ENCODE results near the gene GABBR2.

The GABBR2 gene

GRCh38 chr9:98281281-98281680 is 427.5 kb downstream of the GABBR2 start:
- Histone ChIP-seq H4K20me1 (ENCODE audit: insufficient read depth, low read length) (no peaks in the 10 kb centered on the region), H3K4me3 (ENCODE audit: low read length) (no peak overlapping the region), H2AFZ (ENCODE audit: low read length) (no peak overlapping the region), H3K27me3 (replicated peaks; ENCODE audit: insufficient read depth, low read length) (no peaks in the 10 kb centered on the region), H3K4me2 (ENCODE audit: low read depth, low read length) (no peak overlapping the region), H3K9ac (ENCODE audit: low read length) (no peak overlapping the region), H3K9me2 (replicated peaks; ENCODE audit: insufficient read depth, low read length) (no peaks in the 10 kb centered on the region), H3F3A (ENCODE audit: insufficient read depth, low read length) (no peaks in the 10 kb centered on the region), H3K79me2 (ENCODE audit: low read length) (no peaks in the 10 kb centered on the region), H3K36me3 (replicated peaks; ENCODE audit: insufficient read depth, low read length) (no peaks in the 10 kb centered on the region), H3K27ac (ENCODE audit: low read length) (no peak overlapping the region), H3K4me1 (ENCODE audit: low read length) (no peaks in the 10 kb centered on the region), H3K9me3 (replicated peaks; ENCODE audit: insufficient read depth, low read length) (no peaks in the 10 kb centered on the region)
- no peak for DNase-seq
- TF ChIP-seq EZH2phosphoT487 (IDR thresholded peaks at IDR 0.05; ENCODE audit: low read length) (no peak), EZH2 (optimal IDR thresholded peaks at IDR 0.05; ENCODE audit: low read depth, low read length) (no peak), CTCF (IDR thresholded peaks at IDR 0.05; ENCODE audit: low read length) (no peak)

- no peaks in the 10 kb centered on the region for H3K4me1 ChIP-seq (ENCODE audit: low read length)
- H3K36me3 ChIP-seq (replicated peaks; ENCODE audit: insufficient read depth, low read length): no peaks in the 10 kb centered on the region
- no peaks in the 10 kb centered on the region for H3K9me2 ChIP-seq (replicated peaks; ENCODE audit: insufficient read depth, low read length)
- H3K27ac ChIP-seq (ENCODE audit: low read length): no peak overlapping the region
- H3K4me2 ChIP-seq (ENCODE audit: low read depth, low read length): no peak overlapping the region
- no peak for TF ChIP-seq EZH2phosphoT487 (IDR thresholded peaks at IDR 0.05; ENCODE audit: low read length)
- no peak for TF ChIP-seq CTCF (IDR thresholded peaks at IDR 0.05; ENCODE audit: low read length)
- TF ChIP-seq EZH2 (optimal IDR thresholded peaks at IDR 0.05; ENCODE audit: low read depth, low read length): no peak
- no peaks in the 10 kb centered on the region for H3K27me3 ChIP-seq (replicated peaks; ENCODE audit: insufficient read depth, low read length)
- no peak overlapping the region for H3K4me3 ChIP-seq (ENCODE audit: low read length)
- H3K79me2 ChIP-seq (ENCODE audit: low read length): no peaks in the 10 kb centered on the region
- DNase-seq: no peak
- H2AFZ ChIP-seq (ENCODE audit: low read length): no peak overlapping the region
- H3F3A ChIP-seq (ENCODE audit: insufficient read depth, low read length): no peaks in the 10 kb centered on the region
- H3K9me3 ChIP-seq (replicated peaks; ENCODE audit: insufficient read depth, low read length): no peaks in the 10 kb centered on the region
- H3K9ac ChIP-seq (ENCODE audit: low read length): no peak overlapping the region
- no peaks in the 10 kb centered on the region for H4K20me1 ChIP-seq (ENCODE audit: insufficient read depth, low read length)
Observed at GRCh38 chr9:98280574-98280973, 428.2 kb downstream of the GABBR2 start.

GRCh38 chr9:98280162-98280561 is 428.6 kb downstream of the GABBR2 start:
- no peak for TF ChIP-seq EZH2 (optimal IDR thresholded peaks at IDR 0.05; ENCODE audit: low read depth, low read length)
- no peak for DNase-seq
- H3K36me3 ChIP-seq (replicated peaks; ENCODE audit: insufficient read depth, low read length): no peaks in the 10 kb centered on the region
- no peaks in the 10 kb centered on the region for H3F3A ChIP-seq (ENCODE audit: insufficient read depth, low read length)
- no peak overlapping the region for H3K27ac ChIP-seq (ENCODE audit: low read length)
- no peaks in the 10 kb centered on the region for H3K4me1 ChIP-seq (ENCODE audit: low read length)
- no peaks in the 10 kb centered on the region for H3K9me2 ChIP-seq (replicated peaks; ENCODE audit: insufficient read depth, low read length)
- H3K9me3 ChIP-seq (replicated peaks; ENCODE audit: insufficient read depth, low read length): no peaks in the 10 kb centered on the region
- H3K9ac ChIP-seq (ENCODE audit: low read length): no peak overlapping the region
- no peaks in the 10 kb centered on the region for H3K27me3 ChIP-seq (replicated peaks; ENCODE audit: insufficient read depth, low read length)
- H4K20me1 ChIP-seq (ENCODE audit: insufficient read depth, low read length): no peaks in the 10 kb centered on the region
- H3K79me2 ChIP-seq (ENCODE audit: low read length): no peaks in the 10 kb centered on the region
- no peak overlapping the region for H3K4me2 ChIP-seq (ENCODE audit: low read depth, low read length)
- H2AFZ ChIP-seq (ENCODE audit: low read length): no peak overlapping the region
- H3K4me3 ChIP-seq (ENCODE audit: low read length): no peak overlapping the region

DNA sequence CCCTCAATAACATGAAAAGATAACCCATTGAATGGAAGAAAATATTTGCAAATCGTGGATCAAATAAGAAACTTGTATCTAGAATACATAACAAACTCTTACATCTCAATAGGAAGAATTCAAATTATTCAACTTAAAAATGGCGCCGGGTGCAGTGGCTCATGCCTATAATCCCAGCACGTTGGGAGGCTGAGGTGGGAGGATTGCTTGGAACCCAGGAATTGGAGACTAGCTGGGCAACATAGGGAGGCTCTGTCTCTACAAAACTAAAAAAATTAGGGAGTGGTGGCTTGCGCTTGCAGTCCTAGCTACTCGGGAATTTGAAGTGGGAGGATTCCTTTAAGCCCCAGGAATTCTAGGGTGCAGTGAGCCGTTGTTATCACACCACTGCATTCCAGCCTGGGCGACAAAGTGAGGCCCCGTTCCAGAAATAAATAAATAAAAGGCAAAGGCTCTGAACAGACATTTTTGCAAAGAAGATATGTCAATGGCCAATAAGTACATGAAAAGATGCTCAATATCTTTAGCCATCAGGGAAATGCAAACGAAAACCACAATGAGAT is 431.7 kb downstream of the GABBR2 start:
- H3K4me1 ChIP-seq (ENCODE audit: low read length): no peaks in the 10 kb centered on the region
- TF ChIP-seq EZH2 (optimal IDR thresholded peaks at IDR 0.05; ENCODE audit: low read depth, low read length) (no peak), EZH2phosphoT487 (IDR thresholded peaks at IDR 0.05; ENCODE audit: low read length) (no peak), CTCF (IDR thresholded peaks at IDR 0.05; ENCODE audit: low read length) (no peak)
- no peaks in the 10 kb centered on the region for H3K9me3 ChIP-seq (replicated peaks; ENCODE audit: insufficient read depth, low read length)
- no peak for DNase-seq
- no peak overlapping the region for H3K9ac ChIP-seq (ENCODE audit: low read length)
- no peak overlapping the region for H3K27ac ChIP-seq (ENCODE audit: low read length)
- no peaks in the 10 kb centered on the region for H3K9me2 ChIP-seq (replicated peaks; ENCODE audit: insufficient read depth, low read length)
- no peaks in the 10 kb centered on the region for H3K27me3 ChIP-seq (replicated peaks; ENCODE audit: insufficient read depth, low read length)
- no peaks in the 10 kb centered on the region for H3K36me3 ChIP-seq (replicated peaks; ENCODE audit: insufficient read depth, low read length)
- H3K4me3 ChIP-seq (ENCODE audit: low read length): no peak overlapping the region
- H4K20me1 ChIP-seq (ENCODE audit: insufficient read depth, low read length): no peaks in the 10 kb centered on the region
- no peak overlapping the region for H2AFZ ChIP-seq (ENCODE audit: low read length)
- no peaks in the 10 kb centered on the region for H3K79me2 ChIP-seq (ENCODE audit: low read length)
- no peak overlapping the region for H3K4me2 ChIP-seq (ENCODE audit: low read depth, low read length)
- H3F3A ChIP-seq (ENCODE audit: insufficient read depth, low read length): no peaks in the 10 kb centered on the region

All from MM.1S (cell line).